ENCODE results near the gene PGBD2.
"Not testable (repeated sequence)": the region's sequence is repeated elsewhere in the genome, so short reads cannot be mapped to it uniquely, and the experiment has no call there.

- not testable (repeated sequence) for TF ChIP-seq CTCF, POLR2A (IDR thresholded peaks at IDR 0.05)
Measured at GRCh38 chr1:248925859-248926258, 19.8 kb downstream of the PGBD2 start.

Data from uterus (tissue), 2 donors.